ENCODE results near the gene CACNG6. TPM values are rescaled to one million over a fixed set of nuclear protein-coding genes. Genes with fewer than 3 reads are reported as not detected.

Gene CACNG6
- polyA plus RNA-seq, 1 of the 3 experiments (the other 2 are of a cell fraction) = 1.2 TPM

- Histone ChIP-seq H3K27ac (ENCODE audit: low read depth in 2 of 2, low read length in 1 of 2) (no peak overlapping the region), H3K27me3 (ENCODE audit: insufficient read depth) (no peaks in the 10 kb centered on the region), H3K4me1 (ENCODE audit: control insufficient read depth in 1 of 2, insufficient read depth in 2 of 2, low read depth in 1 of 2, low read length in 1 of 2) (no peaks in the 10 kb centered on the region; a peak in 2 of 4 replicates), H3K9me2 (no peaks in the 10 kb centered on the region), H2AFZ (ENCODE audit: low read depth) (no peak overlapping the region), H3K4me3 (ENCODE audit: low read depth in 2 of 2, low read length in 1 of 2) (no peak overlapping the region), H3F3A (replicated peaks; ENCODE audit: insufficient read depth) (peaks cover 13% of the 10 kb centered on the region), H3K36me3 (replicated peaks in 1 of 2; ENCODE audit: control insufficient read depth in 1 of 2, insufficient read depth in 2 of 2, low read length in 1 of 2) (no peaks in the 10 kb centered on the region), H3K9me3 (no peaks in the 10 kb centered on the region), H4K20me1 (ENCODE audit: insufficient read depth) (no peaks in the 10 kb centered on the region), H3K4me2 (no peak overlapping the region), H3K79me2 (ENCODE audit: insufficient read depth) (no peaks in the 10 kb centered on the region), H3K9ac (no peak overlapping the region)
- POLR2A ChIA-PET = no interaction called here
- CTCF ChIA-PET = interaction anchor here (2.7 kb wide), 1 partner anchor 30 kb away, joined by 9 read pairs; no protein-coding TSS in a partner anchor
- TF ChIP-seq FOXM1 (IDR thresholded peaks at IDR 0.05; ENCODE audit: low read depth) (no peak), SMC3 (IDR thresholded peaks at IDR 0.05; ENCODE audit: low read depth, low read length) (no peak), NRF1 (IDR thresholded peaks at IDR 0.05; ENCODE audit: low read depth, low read length) (no peak), RFX5 (IDR thresholded peaks at IDR 0.05; ENCODE audit: low read length) (no peak), NFIC (IDR thresholded peaks at IDR 0.05; ENCODE audit: borderline replicate concordance) (no peak), MAX (IDR thresholded peaks at IDR 0.05; ENCODE audit: low read depth) (no peak), POLR2AphosphoS5 (IDR thresholded peaks at IDR 0.05; ENCODE audit: low read depth, low read length) (no peak), RCOR1 (IDR thresholded peaks at IDR 0.05; ENCODE audit: low read length) (no peak)
- DNase-seq = peak; percentile 78
- WGBS (ENCODE audit: low lambda C conversion rate) = 85% methylated on average over 55 of the region's 55 CpGs
These were observed 49.2 kb upstream of the CACNG6 start for GRCh38 chr19:53942001-53942786.

DNA sequence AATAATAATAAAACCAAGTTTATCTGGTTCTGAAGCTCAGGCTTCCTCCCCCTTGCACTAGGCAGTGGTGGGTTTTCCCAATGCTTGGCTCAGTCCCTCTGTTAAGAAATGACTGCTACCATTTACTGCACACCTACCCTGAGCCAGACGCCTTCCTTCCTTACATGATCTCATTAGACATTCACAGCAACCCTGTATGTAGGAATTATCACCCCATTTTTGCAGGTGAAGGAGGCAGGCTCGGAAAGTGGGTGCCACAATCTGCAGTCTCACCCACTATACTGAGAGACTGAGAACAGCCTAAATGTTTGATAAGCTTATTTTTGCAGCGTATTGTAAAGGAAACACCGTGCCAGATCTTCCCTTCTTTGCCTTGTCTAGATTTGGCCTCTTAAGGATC is 47.0 kb upstream of the CACNG6 start:
- CTCF ChIA-PET = interaction anchor here (0.7 kb wide), 1 partner anchor 31 kb away, joined by 3 read pairs; no protein-coding TSS in a partner anchor

More for the DNA sequence above, 47.0 kb upstream of the CACNG6 start:
- Histone ChIP-seq H3K27me3 (ENCODE audit: insufficient read depth) (no peaks in the 10 kb centered on the region), H3K4me1 (ENCODE audit: control insufficient read depth in 1 of 2, insufficient read depth in 2 of 2, low read depth in 1 of 2, low read length in 1 of 2) (no peaks in the 10 kb centered on the region; a peak in 2 of 4 replicates), H3K9ac (no peak overlapping the region), H3K9me3 (no peaks in the 10 kb centered on the region), H2AFZ (ENCODE audit: low read depth) (peak overlapping the region; percentile 98; the same call in 1 of the 2 replicates), H3K9me2 (no peaks in the 10 kb centered on the region), H3F3A (replicated peaks; ENCODE audit: insufficient read depth) (peaks cover 13% of the 10 kb centered on the region), H3K79me2 (ENCODE audit: insufficient read depth) (no peaks in the 10 kb centered on the region), H3K36me3 (replicated peaks in 1 of 2; ENCODE audit: control insufficient read depth in 1 of 2, insufficient read depth in 2 of 2, low read length in 1 of 2) (no peaks in the 10 kb centered on the region), H3K4me2 (no peak overlapping the region), H4K20me1 (ENCODE audit: insufficient read depth) (no peaks in the 10 kb centered on the region), H3K27ac (ENCODE audit: low read depth in 2 of 2, low read length in 1 of 2) (no peak overlapping the region), H3K4me3 (ENCODE audit: low read depth in 2 of 2, low read length in 1 of 2) (no peak overlapping the region)
- no peak for DNase-seq
- TF ChIP-seq MEF2A (IDR thresholded peaks at IDR 0.05; ENCODE audit: borderline replicate concordance, low read depth) (no peak), SIN3A (IDR thresholded peaks at IDR 0.05; ENCODE audit: borderline replicate concordance, low read depth, low read length) (no peak), FOSL2 (IDR thresholded peaks at IDR 0.05; ENCODE audit: borderline replicate concordance, low read depth) (no peak), GATA2 (CRISPR knock-in tag; IDR thresholded peaks at IDR 0.05) (no peak), USF1 (IDR thresholded peaks at IDR 0.05; ENCODE audit: borderline replicate concordance, low read depth) (no peak), POLR2AphosphoS5 (IDR thresholded peaks at IDR 0.05; ENCODE audit: low read depth, low read length) (no peak), SMC3 (IDR thresholded peaks at IDR 0.05; ENCODE audit: low read depth, low read length) (no peak), FOXM1 (IDR thresholded peaks at IDR 0.05; ENCODE audit: low read depth) (no peak), CHD2 (IDR thresholded peaks at IDR 0.05; ENCODE audit: low read length, partially characterized antibody) (no peak), EZH2phosphoT487 (IDR thresholded peaks at IDR 0.05; ENCODE audit: borderline replicate concordance, low read depth) (no peak)
- TF ChIP-seq, protein P1, sequence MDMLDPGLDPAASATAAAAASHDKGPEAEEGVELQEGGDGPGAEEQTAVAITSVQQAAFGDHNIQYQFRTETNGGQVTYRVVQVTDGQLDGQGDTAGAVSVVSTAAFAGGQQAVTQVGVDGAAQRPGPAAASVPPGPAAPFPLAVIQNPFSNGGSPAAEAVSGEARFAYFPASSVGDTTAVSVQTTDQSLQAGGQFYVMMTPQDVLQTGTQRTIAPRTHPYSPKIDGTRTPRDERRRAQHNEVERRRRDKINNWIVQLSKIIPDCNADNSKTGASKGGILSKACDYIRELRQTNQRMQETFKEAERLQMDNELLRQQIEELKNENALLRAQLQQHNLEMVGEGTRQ (IDR thresholded peaks at IDR 0.05; ENCODE audit: borderline replicate concordance, low read depth, low read length) = no peak
- POLR2A ChIA-PET = no interaction called here
- WGBS (ENCODE audit: low lambda C conversion rate) = 95% methylated on average over 4 of the region's 4 CpGs

Data from SK-N-SH (cell line).